ENCODE results near the gene GPC6.

Gene GPC6

GRCh38 chr13:93325303-93326233 is 99.0 kb downstream of the GPC6 start:
- no peak for DNase-seq

- no peak for DNase-seq
These were observed 99.7 kb downstream of the GPC6 start for GRCh38 chr13:93326234-93326811.

GRCh38 chr13:93328943-93329342 is 102.3 kb downstream of the GPC6 start:
- DNase-seq = no peak

- DNase-seq = no peak
These were observed 110.1 kb downstream of the GPC6 start for GRCh38 chr13:93336728-93337127.

- no peak for DNase-seq
These were observed 111.4 kb downstream of the GPC6 start for GRCh38 chr13:93338030-93338429.

- no peak for DNase-seq
These were observed 112.3 kb downstream of the GPC6 start for GRCh38 chr13:93338906-93339305.

- DNase-seq = no peak
These were observed 112.9 kb downstream of the GPC6 start for GRCh38 chr13:93339550-93339949.

- DNase-seq = no peak
These were observed 114.9 kb downstream of the GPC6 start for GRCh38 chr13:93341517-93341916.

GRCh38 chr13:93343097-93343496 is 116.5 kb downstream of the GPC6 start:
- DNase-seq = no peak

GRCh38 chr13:93344048-93344705 is 117.6 kb downstream of the GPC6 start:
- no peak for DNase-seq

GRCh38 chr13:93345024-93345423 is 118.4 kb downstream of the GPC6 start:
- DNase-seq = no peak

- DNase-seq = no peak
These were observed 119.2 kb downstream of the GPC6 start for GRCh38 chr13:93345770-93346169.

- DNase-seq = no peak
These were observed 126.0 kb downstream of the GPC6 start for GRCh38 chr13:93352616-93353015.

GRCh38 chr13:93355094-93355493 is 128.5 kb downstream of the GPC6 start:
- DNase-seq = no peak

- DNase-seq = no peak
These were observed 129.9 kb downstream of the GPC6 start for GRCh38 chr13:93356469-93356868.

- no peak for DNase-seq
These were observed 133.4 kb downstream of the GPC6 start for GRCh38 chr13:93360021-93360420.

GRCh38 chr13:93361703-93362102 is 135.1 kb downstream of the GPC6 start:
- no peak for DNase-seq

- DNase-seq = no peak
These were observed 137.6 kb downstream of the GPC6 start for GRCh38 chr13:93364166-93364565.

GRCh38 chr13:93368296-93368695 is 141.7 kb downstream of the GPC6 start:
- no peak for DNase-seq

- no peak for DNase-seq
These were observed 142.1 kb downstream of the GPC6 start for GRCh38 chr13:93368718-93369117.

- no peak for DNase-seq
These were observed 146.2 kb downstream of the GPC6 start for GRCh38 chr13:93372856-93373255.

GRCh38 chr13:93375491-93375890 is 148.9 kb downstream of the GPC6 start:
- DNase-seq = no peak

- no peak for DNase-seq
These were observed 150.6 kb downstream of the GPC6 start for GRCh38 chr13:93377196-93377595.

- no peak for DNase-seq
These were observed 151.6 kb downstream of the GPC6 start for GRCh38 chr13:93378184-93378583.
